Left renal cortex interstitium (tissue), 4 donors: Measurements from ENCODE around the gene DGCR2. TPM values are rescaled to one million over a fixed set of nuclear protein-coding genes. Genes with fewer than 3 reads are reported as not detected.
A peak's percentile ranks its signal among the peaks of the same experiment; 100 is the strongest.

ENCODE experiments used
- DNase-seq, 4 donors: peaks; one replicate each; pipeline ENCODE4 v3.0.0-alpha.2; 2013; ENCODE audit warnings: low read depth in 4 of 4, low spot score in 2 of 4, missing footprints in 1 of 4
- polyA plus RNA-seq, 4 donors: library from polyadenylated mRNA; unstranded; fragments of 120-200 nt; gene quantifications; one replicate each; pipeline ENCODE4 v1.2.1, GENCODE V29; 2013; ENCODE audit not compliant: insufficient read length in 4 of 4

DGCR2 gene
- polyA plus RNA-seq, 4 donors = 70.7 to 96.4 (median 79.8) TPM

GRCh38 chr22:19128946-19129727, 6.9 kb upstream of the DGCR2 start:
- no peak for DNase-seq

- no peak for DNase-seq
Observed at GRCh38 chr22:19128009-19128401, 5.8 kb upstream of the DGCR2 start.

GRCh38 chr22:19127329-19128008, 5.3 kb upstream of the DGCR2 start:
- DNase-seq = no peak

DNA sequence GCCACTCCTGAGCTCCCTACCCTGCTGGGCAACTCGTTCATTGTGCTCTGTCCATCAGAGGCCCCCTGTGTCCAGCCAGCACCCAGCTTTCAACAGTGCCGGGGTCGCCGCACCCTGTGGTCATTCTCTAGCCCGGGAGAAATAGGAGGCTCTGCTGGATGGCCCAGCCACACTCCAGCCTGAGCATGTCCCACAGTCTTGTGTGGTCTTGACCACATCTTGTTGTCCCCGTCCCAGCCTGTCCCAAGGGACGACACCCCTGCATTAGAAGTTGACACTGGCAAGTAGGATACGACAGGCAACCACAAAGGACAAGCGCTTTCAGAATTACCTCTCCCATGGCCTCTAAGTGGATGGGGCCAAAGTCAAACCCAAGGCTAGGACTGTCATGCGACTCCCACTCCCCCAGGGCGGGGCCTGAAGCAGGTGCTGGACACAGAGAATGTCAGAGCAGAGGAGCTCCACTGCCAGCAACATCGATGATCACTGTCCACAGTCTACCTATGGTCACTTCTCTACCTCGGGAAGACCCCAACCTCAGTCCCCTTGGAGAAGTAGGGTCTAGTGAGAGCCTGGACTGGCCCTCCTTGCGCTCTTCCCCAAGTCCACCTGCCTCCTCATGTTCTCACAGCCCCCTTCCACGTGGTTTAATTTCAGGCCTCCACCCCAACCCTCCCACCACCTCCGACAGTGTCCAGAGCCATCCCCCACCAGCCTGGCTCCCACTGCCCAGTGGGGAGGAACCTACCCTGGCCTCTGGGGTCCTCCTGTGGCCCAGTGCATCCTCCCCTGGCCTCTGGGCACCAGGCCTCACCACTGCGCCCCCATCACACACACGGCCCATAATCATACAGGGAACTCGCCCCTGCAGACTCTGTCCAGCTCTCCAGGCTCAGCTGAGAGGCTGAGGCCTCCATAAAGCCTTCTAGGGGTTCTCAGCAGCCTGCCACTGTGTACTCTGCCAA, 4.4 kb upstream of the DGCR2 start:
- DNase-seq = no peak

DNA sequence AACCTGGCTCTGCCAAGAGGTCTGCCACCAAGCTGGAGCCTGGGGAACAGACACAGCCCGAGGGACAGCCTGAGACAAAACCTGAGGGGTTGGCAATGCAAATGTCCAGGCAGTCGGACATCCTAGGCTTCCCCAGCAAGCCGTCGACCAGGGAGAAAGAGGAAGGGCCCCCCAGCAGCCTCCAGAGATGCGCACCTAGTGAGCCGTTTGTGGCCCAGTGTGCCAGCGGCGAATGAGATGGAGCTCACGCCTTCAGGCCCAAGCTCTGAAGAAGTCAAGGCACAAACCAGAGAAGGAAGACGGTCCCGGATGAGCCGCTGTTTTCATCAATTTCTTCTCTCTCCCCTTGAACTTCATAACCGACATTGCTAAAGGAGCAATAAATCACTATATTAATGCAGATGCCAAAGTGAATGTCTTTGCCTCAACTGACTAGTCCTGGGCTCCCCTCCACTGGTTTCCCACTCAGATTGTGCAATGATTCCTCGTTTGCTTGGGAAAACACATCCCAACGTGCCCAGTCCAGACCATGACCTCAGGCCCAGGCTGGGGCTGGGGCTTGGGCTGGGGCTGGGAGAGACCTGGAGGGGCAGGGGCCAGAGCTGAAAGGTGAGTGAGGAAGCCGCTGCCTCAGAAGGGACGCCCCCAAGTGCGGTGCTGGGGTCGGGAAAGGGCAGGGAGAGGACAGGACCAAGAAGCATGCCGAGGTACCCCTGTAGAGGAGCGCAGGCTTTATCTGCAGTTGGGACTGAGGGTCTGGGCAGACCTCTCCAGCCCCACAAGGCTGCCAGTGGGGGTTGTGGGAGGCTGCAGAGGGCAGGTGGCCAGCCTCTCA, 3.5 kb upstream of the DGCR2 start:
- DNase-seq = no peak

DNA sequence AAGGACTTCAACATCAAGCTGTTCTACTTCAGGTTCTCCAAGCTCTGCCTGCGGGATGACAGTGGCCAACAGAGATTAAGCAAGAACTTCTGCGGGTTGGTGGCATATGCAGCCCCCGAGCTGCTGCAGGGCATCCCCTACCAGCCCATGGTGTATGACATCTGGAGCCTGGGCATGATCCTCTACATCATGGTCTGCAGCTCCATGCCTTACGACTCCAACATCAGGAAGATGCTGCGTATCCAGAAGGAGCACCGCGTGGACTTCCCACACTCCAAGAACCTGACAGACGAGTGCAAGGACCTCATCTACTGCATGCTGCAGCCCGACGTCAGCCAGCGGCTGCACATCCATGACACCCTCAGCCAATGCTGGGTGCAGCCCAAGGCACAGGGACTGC, 2.8 kb upstream of the DGCR2 start:
- no peak for DNase-seq

- no peak for DNase-seq
Observed at GRCh38 chr22:19124377-19124776, 2.2 kb upstream of the DGCR2 start.

- no peak for DNase-seq
Observed at GRCh38 chr22:19123936-19124335, 1.7 kb upstream of the DGCR2 start.

GRCh38 chr22:19122752-19123492, 710 bp upstream of the DGCR2 start:
- DNase-seq = no peak

- peak in 1 of 4 donors; percentile 18 for DNase-seq
Observed at GRCh38 chr22:19121631-19122142, 525 bp downstream of the DGCR2 start.

DNA sequence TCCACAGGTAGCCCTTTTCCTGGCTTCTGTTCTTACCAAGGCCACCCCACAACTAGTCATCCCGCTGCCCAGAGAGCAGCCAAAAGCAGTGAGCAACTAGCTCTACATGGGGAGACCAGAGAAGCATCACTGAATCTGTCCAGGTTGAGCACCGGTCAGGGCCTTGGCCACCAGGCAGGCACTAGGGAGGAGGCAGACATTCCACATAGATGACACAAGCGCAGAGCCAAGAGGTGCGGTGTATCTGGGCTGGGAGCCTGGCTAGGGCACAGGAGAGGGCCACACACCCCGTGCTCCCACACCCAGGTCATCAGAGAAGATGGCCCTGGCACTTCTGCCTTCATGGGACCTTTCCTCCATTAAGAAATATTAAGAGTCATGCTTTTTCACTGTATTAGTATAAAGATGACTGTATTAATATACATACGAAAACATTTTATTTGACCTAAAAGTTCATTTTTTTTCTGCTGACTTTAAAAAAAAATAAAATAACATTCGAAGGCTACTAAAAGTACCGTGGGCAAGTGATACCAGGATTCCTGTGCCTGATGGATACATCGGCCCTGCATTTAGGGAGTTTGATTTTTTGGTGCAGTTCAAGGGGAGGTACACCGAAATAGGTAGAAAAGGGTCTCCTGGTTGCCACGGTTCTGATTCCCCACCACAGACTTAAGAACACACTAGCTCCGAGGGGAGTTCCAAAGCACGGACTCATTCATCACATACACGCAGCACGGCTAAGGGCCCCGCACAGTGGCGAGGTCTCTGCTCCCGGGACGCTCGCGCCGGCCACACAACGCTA, 1.2 kb downstream of the DGCR2 start:
- DNase-seq = no peak

DNA sequence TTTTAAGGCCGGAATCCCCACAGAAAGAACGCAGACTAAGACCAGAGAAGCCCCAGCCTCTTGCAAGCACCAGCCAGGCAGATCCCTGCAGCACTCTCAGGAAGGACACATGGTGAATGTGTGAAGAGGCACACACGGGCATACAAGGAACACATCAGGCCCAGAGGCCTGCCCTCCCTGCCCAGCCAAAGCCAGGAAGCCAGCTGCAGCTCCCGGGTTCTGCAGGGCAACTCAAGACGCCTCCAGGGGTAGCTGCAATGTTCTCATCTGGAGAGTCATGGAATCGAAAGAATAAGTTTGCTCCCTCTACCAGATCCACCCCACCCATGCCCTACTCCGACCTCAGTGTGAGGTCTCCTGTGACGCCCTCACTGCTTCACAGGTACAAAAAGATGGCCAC, 2.3 kb downstream of the DGCR2 start:
- no peak for DNase-seq

- DNase-seq = no peak
Observed at GRCh38 chr22:19118329-19118880, 3.8 kb downstream of the DGCR2 start.

- DNase-seq = no peak
Observed at GRCh38 chr22:19117111-19117512, 5.1 kb downstream of the DGCR2 start.

- no peak for DNase-seq
Observed at GRCh38 chr22:19115628-19116027, 6.6 kb downstream of the DGCR2 start.

DNA sequence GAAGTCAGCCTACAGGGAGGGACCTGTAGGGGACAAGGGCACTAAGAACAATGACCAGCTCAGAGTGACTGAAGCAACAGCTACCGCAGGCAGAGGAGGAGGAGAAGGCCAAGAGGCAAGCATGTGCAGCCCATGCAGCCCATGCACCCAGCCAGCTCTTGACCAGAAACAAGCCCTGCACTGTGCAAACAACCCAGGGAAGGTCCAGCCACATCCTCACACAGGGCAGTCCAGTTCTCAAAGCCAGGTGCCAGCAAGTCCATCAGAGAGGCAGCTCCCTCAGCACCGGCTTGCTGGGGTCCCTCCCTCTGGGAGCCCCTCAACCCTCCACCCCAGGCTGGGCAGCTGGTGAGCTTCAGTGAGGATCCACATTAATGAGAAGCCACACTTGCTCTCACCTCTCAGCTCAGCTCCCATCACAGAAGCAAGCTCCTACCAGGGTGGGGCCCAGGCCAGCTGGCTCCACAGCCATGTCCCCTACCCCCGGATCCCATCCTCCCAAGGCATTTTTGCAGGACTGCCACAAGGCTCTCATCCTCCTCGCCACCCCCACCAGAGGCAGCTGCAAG, 7.1 kb downstream of the DGCR2 start:
- no peak for DNase-seq

- no peak for DNase-seq
Observed at GRCh38 chr22:19113429-19113828, 8.8 kb downstream of the DGCR2 start.

DNA sequence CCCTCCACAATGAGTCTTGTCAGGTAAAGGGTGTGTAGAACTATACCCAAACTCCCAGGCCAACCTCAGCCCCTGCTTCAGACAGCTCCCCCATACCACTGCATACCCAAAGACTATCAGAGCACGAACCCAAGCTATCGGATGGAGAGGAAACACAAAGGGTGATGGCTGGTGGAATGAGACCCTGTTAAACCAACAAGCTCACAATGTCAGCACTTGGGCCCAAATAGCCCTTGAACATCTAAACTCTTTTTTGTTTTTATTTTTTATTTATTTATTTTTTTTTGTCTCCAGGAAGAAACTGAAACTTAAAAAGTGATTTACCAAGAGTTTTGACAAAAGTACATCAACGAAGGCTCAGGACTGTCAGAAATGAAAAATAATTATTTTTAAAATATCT, 10.6 kb downstream of the DGCR2 start:
- DNase-seq = no peak
